Duodenal mucosa (tissue), 2 donors: ENCODE measurements around the gene EVA1A.

Experiments
- H3K27ac ChIP-seq: one replicate; pipeline ENCODE4 v1.7.0; 2013; ENCODE audit warnings: low read depth, low read length
- H3K27me3 ChIP-seq, 2 donors: one replicate each; pipeline ENCODE4 v1.7.0; 2013; ENCODE audit warnings: low read length in 2 of 2, control low read depth in 1 of 2; ENCODE audit not compliant: insufficient read depth in 2 of 2, control insufficient read depth in 1 of 2
- H3K36me3 ChIP-seq, 2 donors: one replicate each; pipeline ENCODE4 v1.7.0; 2013; ENCODE audit warnings: low read length in 2 of 2, control low read depth in 1 of 2; ENCODE audit not compliant: insufficient read depth in 2 of 2, control insufficient read depth in 1 of 2
- H3K4me1 ChIP-seq, 2 donors: one replicate each; pipeline ENCODE4 v1.7.0; 2013; ENCODE audit warnings: low read length in 2 of 2, control low read depth in 1 of 2; ENCODE audit not compliant: insufficient read depth in 2 of 2, control insufficient read depth in 1 of 2
- H3K4me3 ChIP-seq, 2 donors: one replicate each; pipeline ENCODE4 v1.7.0; 2013; ENCODE audit warnings: low read length in 2 of 2, low read depth in 1 of 2
- H3K9ac ChIP-seq, 2 donors: one replicate each; pipeline ENCODE4 v1.7.0; 2013; ENCODE audit warnings: low read length in 2 of 2, low read depth in 1 of 2
- H3K9me3 ChIP-seq, 2 donors: one replicate each; pipeline ENCODE4 v1.7.0; 2013; ENCODE audit warnings: low read length in 2 of 2, control low read depth in 1 of 2; ENCODE audit not compliant: control insufficient read depth in 1 of 2

Gene EVA1A

GRCh38 chr2:75555701-75556100 lies 5.0 kb downstream of the EVA1A start:
- no peaks in the 10 kb centered on the region for H3K9me3 ChIP-seq
- H3K27me3 ChIP-seq, result no peaks in the 10 kb centered on the region
- no peak overlapping the region for H3K4me3 ChIP-seq
- peaks cover 0 to 6% of the 10 kb centered on the region in 2 donors for H3K4me1 ChIP-seq
- no peaks in the 10 kb centered on the region for H3K36me3 ChIP-seq
- H3K9ac ChIP-seq, result no peak overlapping the region
- no peak overlapping the region for H3K27ac ChIP-seq

GRCh38 chr2:75553935-75554531 lies 6.7 kb downstream of the EVA1A start:
- Histone ChIP-seq H3K36me3 (no peaks in the 10 kb centered on the region), H3K4me3 (no peak overlapping the region), H3K4me1 (no peaks in the 10 kb centered on the region), H3K9me3 (no peaks in the 10 kb centered on the region), H3K27ac (no peak overlapping the region), H3K27me3 (no peaks in the 10 kb centered on the region), H3K9ac (no peak overlapping the region)

- no peak overlapping the region for H3K9ac ChIP-seq
- no peak overlapping the region for H3K4me3 ChIP-seq
- H3K4me1 ChIP-seq, result no peaks in the 10 kb centered on the region
- H3K36me3 ChIP-seq, result no peaks in the 10 kb centered on the region
- no peaks in the 10 kb centered on the region for H3K27me3 ChIP-seq
- no peak overlapping the region for H3K27ac ChIP-seq
- no peaks in the 10 kb centered on the region for H3K9me3 ChIP-seq
Observed at GRCh38 chr2:75552222-75552621, 8.5 kb downstream of the EVA1A start.

- Histone ChIP-seq H3K4me1 (no peaks in the 10 kb centered on the region), H3K9ac (no peak overlapping the region), H3K36me3 (no peaks in the 10 kb centered on the region), H3K4me3 (no peak overlapping the region), H3K27ac (no peak overlapping the region), H3K27me3 (no peaks in the 10 kb centered on the region), H3K9me3 (no peaks in the 10 kb centered on the region)
Observed at GRCh38 chr2:75551434-75551833, 9.3 kb downstream of the EVA1A start.

- no peaks in the 10 kb centered on the region for H3K4me1 ChIP-seq
- H3K9me3 ChIP-seq, result no peaks in the 10 kb centered on the region
- no peaks in the 10 kb centered on the region for H3K36me3 ChIP-seq
- no peaks in the 10 kb centered on the region for H3K27me3 ChIP-seq
- no peak overlapping the region for H3K4me3 ChIP-seq
- no peak overlapping the region for H3K27ac ChIP-seq
- H3K9ac ChIP-seq, result no peak overlapping the region
Observed at GRCh38 chr2:75549401-75550253, 11.1 kb downstream of the EVA1A start.

- H3K27ac ChIP-seq, result no peak overlapping the region
- no peak overlapping the region for H3K9ac ChIP-seq
- H3K9me3 ChIP-seq, result no peaks in the 10 kb centered on the region
- no peaks in the 10 kb centered on the region for H3K36me3 ChIP-seq
- no peak overlapping the region for H3K4me3 ChIP-seq
- no peaks in the 10 kb centered on the region for H3K4me1 ChIP-seq
- H3K27me3 ChIP-seq, result no peaks in the 10 kb centered on the region
Observed at GRCh38 chr2:75548036-75548573, 12.6 kb downstream of the EVA1A start.

GRCh38 chr2:75547345-75548035 lies 13.2 kb downstream of the EVA1A start:
- Histone ChIP-seq H3K27ac (no peak overlapping the region), H3K4me1 (no peaks in the 10 kb centered on the region), H3K9ac (no peak overlapping the region), H3K4me3 (no peak overlapping the region), H3K27me3 (no peaks in the 10 kb centered on the region), H3K36me3 (no peaks in the 10 kb centered on the region), H3K9me3 (no peaks in the 10 kb centered on the region)

- Histone ChIP-seq H3K27ac (no peak overlapping the region), H3K4me1 (no peaks in the 10 kb centered on the region), H3K9me3 (no peaks in the 10 kb centered on the region), H3K36me3 (no peaks in the 10 kb centered on the region), H3K9ac (no peak overlapping the region), H3K4me3 (no peak overlapping the region), H3K27me3 (no peaks in the 10 kb centered on the region)
Observed at GRCh38 chr2:75545922-75546321, 14.8 kb downstream of the EVA1A start.

- Histone ChIP-seq H3K36me3 (no peaks in the 10 kb centered on the region), H3K9ac (no peak overlapping the region), H3K27ac (no peak overlapping the region), H3K27me3 (no peaks in the 10 kb centered on the region), H3K4me3 (no peak overlapping the region), H3K9me3 (no peaks in the 10 kb centered on the region), H3K4me1 (no peaks in the 10 kb centered on the region)
Observed at GRCh38 chr2:75545387-75545786, 15.4 kb downstream of the EVA1A start.

GRCh38 chr2:75543446-75543845 lies 17.3 kb downstream of the EVA1A start:
- no peak overlapping the region for H3K4me3 ChIP-seq
- no peaks in the 10 kb centered on the region for H3K27me3 ChIP-seq
- H3K36me3 ChIP-seq, result no peaks in the 10 kb centered on the region
- no peaks in the 10 kb centered on the region for H3K9me3 ChIP-seq
- no peak overlapping the region for H3K9ac ChIP-seq
- H3K4me1 ChIP-seq, result no peaks in the 10 kb centered on the region
- H3K27ac ChIP-seq, result no peak overlapping the region
